GM21786 (cell line): ENCODE data around the gene LRRIQ3.
A peak's percentile ranks its signal among the peaks of the same experiment; 100 is the strongest.
"Not testable (repeated sequence)": the region's sequence is repeated elsewhere in the genome, so short reads cannot be mapped to it uniquely, and the experiment has no call there.

Experiments
- ATAC-seq: cut with Tn5 transposase; IDR thresholded peaks from one replicate; pipeline ENCODE4 v1.9.1; 2021; ENCODE audit not compliant: unreplicated experiment

The LRRIQ3 gene

GRCh38 chr1:74197657-74198552, at the start of gene LRRIQ3, which contains the start of gene FPGT:
LRRIQ3 (minus strand) TSS chr1:74198176; CDS start chr1:74183684, 14,492 bp downstream.
FPGT (plus strand) TSS chr1:74198242; CDS start chr1:74198279, 37 bp downstream.
- peak; percentile 91 for ATAC-seq

GRCh38 chr1:74246315-74246714, 48.3 kb upstream of the LRRIQ3 start:
- no peak for ATAC-seq

- no peak for ATAC-seq
These were observed 47.3 kb upstream of the LRRIQ3 start for GRCh38 chr1:74245168-74245772.

- no peak for ATAC-seq
These were observed 39.8 kb upstream of the LRRIQ3 start for GRCh38 chr1:74237787-74238186.

GRCh38 chr1:74237035-74237434, 39.1 kb upstream of the LRRIQ3 start:
- no peak for ATAC-seq

GRCh38 chr1:74236440-74236839, 38.5 kb upstream of the LRRIQ3 start:
- no peak for ATAC-seq

- no peak for ATAC-seq
These were observed 37.2 kb upstream of the LRRIQ3 start, which contains the start of gene TNNI3K for GRCh38 chr1:74235153-74235552. TNNI3K (plus strand) TSS chr1:74235387; CDS start chr1:74235452, 65 bp downstream.

GRCh38 chr1:74223453-74223852, 25.5 kb upstream of the LRRIQ3 start:
- ATAC-seq: no peak

GRCh38 chr1:74222701-74223100, 24.7 kb upstream of the LRRIQ3 start:
- no peak for ATAC-seq

- no peak for ATAC-seq
These were observed 17.3 kb upstream of the LRRIQ3 start for GRCh38 chr1:74215229-74215628.

GRCh38 chr1:74205266-74205665, 7.3 kb upstream of the LRRIQ3 start:
- no peak for ATAC-seq

GRCh38 chr1:74199504-74199903, 1.5 kb upstream of the LRRIQ3 start:
- ATAC-seq: no peak

- no peak for ATAC-seq
These were observed 721 bp downstream of the LRRIQ3 start for GRCh38 chr1:74197255-74197654.

GRCh38 chr1:74195339-74195738, 2.6 kb downstream of the LRRIQ3 start:
- ATAC-seq: no peak

- no peak for ATAC-seq
These were observed 4.1 kb downstream of the LRRIQ3 start for GRCh38 chr1:74193908-74194307.

- no peak for ATAC-seq
These were observed 17.5 kb downstream of the LRRIQ3 start for GRCh38 chr1:74180490-74180889.

- not testable (repeated sequence) for ATAC-seq
These were observed 23.6 kb downstream of the LRRIQ3 start for GRCh38 chr1:74174423-74174822.

GRCh38 chr1:74162333-74162732, 35.6 kb downstream of the LRRIQ3 start:
- no peak for ATAC-seq

- no peak for ATAC-seq
These were observed 36.5 kb downstream of the LRRIQ3 start for GRCh38 chr1:74161497-74161896.

GRCh38 chr1:74160046-74160445, 37.9 kb downstream of the LRRIQ3 start:
- no peak for ATAC-seq

- ATAC-seq: no peak
These were observed 52.9 kb downstream of the LRRIQ3 start for GRCh38 chr1:74145086-74145485.

GRCh38 chr1:74117370-74117769, 80.6 kb downstream of the LRRIQ3 start:
- not testable (repeated sequence) for ATAC-seq
